Liver (tissue), 3 donors: Measurements from ENCODE around the gene TUBG2.

Experiments
- ATF3 ChIP-seq: IDR thresholded peaks from 2 replicates; pipeline ENCODE4 v1.6.1; 2016; ENCODE audit warnings: antibody characterized with exemption
- EGR1 ChIP-seq, 2 donors: IDR thresholded peaks; 2 replicates each; pipeline ENCODE4 v1.6.1; 2016 to 2018; ENCODE audit warnings: antibody characterized with exemption in 2 of 2, low read depth in 2 of 2
- JUND ChIP-seq, 2 donors: IDR thresholded peaks; 2 replicates each; pipeline ENCODE4 v1.6.1; 2016; ENCODE audit warnings: antibody characterized with exemption in 2 of 2
- REST ChIP-seq: IDR thresholded peaks from 2 replicates; pipeline ENCODE4 v1.6.1; 2016; ENCODE audit warnings: antibody characterized with exemption, mild to moderate bottlenecking
- RXRA ChIP-seq, 2 donors: IDR thresholded peaks; 2 replicates each; pipeline ENCODE4 v1.6.1; 2017 to 2018; ENCODE audit warnings: antibody characterized with exemption in 2 of 2, mild to moderate bottlenecking in 1 of 2
- TF ChIP-seq, protein P1 (sequence below): fragments of 150-350 bp; IDR thresholded peaks from 2 replicates; pipeline ENCODE4 v1.5.1; 2017; ENCODE audit warnings: improper control_type of control experiment, low read depth, low read length; ENCODE audit not compliant: missing input control
- TF ChIP-seq, protein P2 (sequence below): IDR thresholded peaks from 2 replicates; pipeline ENCODE4 v1.6.1; 2016; ENCODE audit warnings: antibody characterized with exemption
- donor health status: healthy.
- donor health status: healthy.

- TF ChIP-seq, protein P1, sequence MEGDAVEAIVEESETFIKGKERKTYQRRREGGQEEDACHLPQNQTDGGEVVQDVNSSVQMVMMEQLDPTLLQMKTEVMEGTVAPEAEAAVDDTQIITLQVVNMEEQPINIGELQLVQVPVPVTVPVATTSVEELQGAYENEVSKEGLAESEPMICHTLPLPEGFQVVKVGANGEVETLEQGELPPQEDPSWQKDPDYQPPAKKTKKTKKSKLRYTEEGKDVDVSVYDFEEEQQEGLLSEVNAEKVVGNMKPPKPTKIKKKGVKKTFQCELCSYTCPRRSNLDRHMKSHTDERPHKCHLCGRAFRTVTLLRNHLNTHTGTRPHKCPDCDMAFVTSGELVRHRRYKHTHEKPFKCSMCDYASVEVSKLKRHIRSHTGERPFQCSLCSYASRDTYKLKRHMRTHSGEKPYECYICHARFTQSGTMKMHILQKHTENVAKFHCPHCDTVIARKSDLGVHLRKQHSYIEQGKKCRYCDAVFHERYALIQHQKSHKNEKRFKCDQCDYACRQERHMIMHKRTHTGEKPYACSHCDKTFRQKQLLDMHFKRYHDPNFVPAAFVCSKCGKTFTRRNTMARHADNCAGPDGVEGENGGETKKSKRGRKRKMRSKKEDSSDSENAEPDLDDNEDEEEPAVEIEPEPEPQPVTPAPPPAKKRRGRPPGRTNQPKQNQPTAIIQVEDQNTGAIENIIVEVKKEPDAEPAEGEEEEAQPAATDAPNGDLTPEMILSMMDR, result no peak
- TF ChIP-seq EGR1 (IDR thresholded peaks at IDR 0.05; ENCODE audit: low read depth in 2 of 2) (no peak), JUND (IDR thresholded peaks at IDR 0.05) (no peak), REST (no peak), ATF3 (no peak), RXRA (IDR thresholded peaks at IDR 0.05) (no peak)
- TF ChIP-seq, protein P2, sequence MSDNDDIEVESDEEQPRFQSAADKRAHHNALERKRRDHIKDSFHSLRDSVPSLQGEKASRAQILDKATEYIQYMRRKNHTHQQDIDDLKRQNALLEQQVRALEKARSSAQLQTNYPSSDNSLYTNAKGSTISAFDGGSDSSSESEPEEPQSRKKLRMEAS, result no peak
Observed at GRCh38 chr17:42686520-42687128, 27.5 kb downstream of the TUBG2 start.
